Stimulated activated CD8-positive, alpha-beta memory T cell treated with anti-CD3 and anti-CD28 coated beads, Interleukin-12 subunit alpha, Interleukin-12 subunit beta, amount 100 ng/mL, for 1 hour (primary cell): ENCODE measurements around the gene FBXL16.

Experiments used
- DNase-seq: peaks from one replicate; pipeline ENCODE4 v3.0.0-alpha.2; 2020; ENCODE audit warnings: low read depth

FBXL16 gene

DNA sequence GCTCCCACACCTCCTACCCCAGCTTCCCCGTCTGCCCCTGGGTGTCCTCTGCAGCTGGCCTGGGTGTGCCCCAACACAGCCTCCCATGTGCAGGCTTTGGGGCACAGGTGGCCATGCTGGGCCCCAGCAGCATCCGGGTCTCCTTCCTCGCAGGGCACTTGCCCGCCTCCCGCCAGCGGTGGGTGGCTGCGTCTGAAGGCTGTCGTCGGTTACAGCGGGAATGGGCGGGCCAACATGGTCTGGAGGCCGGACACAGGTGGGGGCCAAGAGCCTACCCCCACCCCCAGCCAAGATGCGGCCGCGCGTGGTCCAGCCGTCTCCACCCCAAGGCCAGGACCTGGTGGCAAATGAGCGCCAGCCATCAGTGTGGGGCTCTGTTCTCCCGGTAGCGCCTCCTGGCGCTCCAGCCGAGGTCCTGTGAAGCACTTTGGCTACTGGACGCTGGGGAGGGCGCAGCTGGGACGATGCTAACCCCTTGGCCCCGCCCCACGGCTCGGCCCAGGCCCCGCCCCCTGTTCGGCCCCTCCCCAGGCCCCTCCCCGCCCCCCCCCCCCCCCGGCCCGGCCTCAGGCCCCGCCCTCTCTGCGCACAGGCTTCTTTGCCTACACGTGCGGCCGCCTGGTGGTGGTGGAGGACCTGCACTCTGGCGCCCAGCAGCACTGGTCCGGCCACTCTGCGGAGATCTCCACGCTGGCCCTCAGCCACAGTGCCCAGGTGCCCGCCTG lies 45.0 kb downstream of the FBXL16 start:
- DNase-seq = peak; percentile 28

DNA sequence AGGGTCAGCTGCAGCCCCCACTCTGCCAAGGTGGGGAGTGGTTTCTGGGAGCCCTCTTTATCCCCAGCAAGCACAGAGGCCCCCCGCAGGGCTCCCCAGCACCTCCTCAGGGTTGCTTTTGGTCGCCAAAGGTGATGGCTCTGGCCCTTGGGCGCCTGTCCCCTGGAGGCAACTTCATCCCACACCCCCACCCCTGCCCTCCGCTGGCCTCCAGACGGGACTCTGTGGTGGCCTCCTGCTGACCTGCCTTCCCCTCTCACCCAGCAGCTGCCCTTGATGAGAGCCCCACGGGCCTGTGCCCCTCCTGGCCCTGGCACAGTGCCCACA lies 45.5 kb downstream of the FBXL16 start:
- DNase-seq = no peak

- DNase-seq = no peak
Measured at GRCh38 chr16:659618-660017, 46.0 kb downstream of the FBXL16 start.

DNA sequence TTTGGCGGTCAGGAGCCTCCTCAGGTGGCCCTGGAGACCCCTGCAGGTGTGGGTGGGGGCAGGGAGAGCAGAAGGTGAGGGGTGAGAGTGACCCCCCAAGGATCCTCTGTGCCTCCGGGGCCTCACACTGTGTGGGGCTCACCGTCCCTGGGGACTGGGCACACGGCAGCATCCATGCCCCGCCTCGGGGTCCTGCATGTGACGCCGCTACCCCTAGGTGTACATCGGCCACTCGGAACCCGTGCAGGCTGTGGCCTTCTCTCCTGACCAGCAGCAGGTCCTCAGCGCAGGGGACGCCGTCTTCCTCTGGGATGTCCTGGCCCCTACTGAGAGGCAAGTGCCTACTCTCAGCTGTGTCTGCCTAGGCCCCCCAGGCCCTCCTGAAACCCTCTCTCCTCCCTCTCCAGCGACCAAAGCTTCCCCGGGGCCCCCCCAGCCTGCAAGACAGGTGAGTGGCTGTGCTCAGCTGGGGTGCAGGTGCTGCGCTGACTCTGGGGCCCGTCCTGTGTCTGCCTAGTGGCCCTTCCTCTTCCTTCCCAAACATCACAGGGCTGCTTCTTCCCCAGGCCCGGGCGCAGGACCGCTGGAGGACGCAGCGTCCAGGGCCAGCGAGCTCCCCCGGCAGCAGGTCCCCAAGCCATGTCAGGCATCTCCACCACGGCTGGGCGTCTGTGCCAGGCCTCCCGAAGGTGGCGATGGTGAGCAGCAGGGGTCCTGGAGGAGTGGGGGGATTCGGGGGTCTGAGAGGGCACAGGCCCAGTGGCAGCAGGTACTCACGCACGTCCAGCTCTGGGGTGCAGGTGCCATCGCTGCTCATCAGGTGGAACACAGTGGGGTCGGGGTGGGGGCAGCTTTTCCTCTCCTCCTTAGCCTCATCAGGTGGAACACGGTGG lies 46.7 kb downstream of the FBXL16 start:
- DNase-seq = no peak

GRCh38 chr16:657487-657886 lies 48.1 kb downstream of the FBXL16 start:
- no peak for DNase-seq

GRCh38 chr16:654034-654433 lies 51.6 kb downstream of the FBXL16 start:
- no peak for DNase-seq

GRCh38 chr16:652454-653305 lies 52.9 kb downstream of the FBXL16 start:
- DNase-seq = no peak

- DNase-seq = no peak
Measured at GRCh38 chr16:651844-652243, 53.8 kb downstream of the FBXL16 start.

GRCh38 chr16:649631-650030 lies 56.0 kb downstream of the FBXL16 start:
- DNase-seq = no peak

DNA sequence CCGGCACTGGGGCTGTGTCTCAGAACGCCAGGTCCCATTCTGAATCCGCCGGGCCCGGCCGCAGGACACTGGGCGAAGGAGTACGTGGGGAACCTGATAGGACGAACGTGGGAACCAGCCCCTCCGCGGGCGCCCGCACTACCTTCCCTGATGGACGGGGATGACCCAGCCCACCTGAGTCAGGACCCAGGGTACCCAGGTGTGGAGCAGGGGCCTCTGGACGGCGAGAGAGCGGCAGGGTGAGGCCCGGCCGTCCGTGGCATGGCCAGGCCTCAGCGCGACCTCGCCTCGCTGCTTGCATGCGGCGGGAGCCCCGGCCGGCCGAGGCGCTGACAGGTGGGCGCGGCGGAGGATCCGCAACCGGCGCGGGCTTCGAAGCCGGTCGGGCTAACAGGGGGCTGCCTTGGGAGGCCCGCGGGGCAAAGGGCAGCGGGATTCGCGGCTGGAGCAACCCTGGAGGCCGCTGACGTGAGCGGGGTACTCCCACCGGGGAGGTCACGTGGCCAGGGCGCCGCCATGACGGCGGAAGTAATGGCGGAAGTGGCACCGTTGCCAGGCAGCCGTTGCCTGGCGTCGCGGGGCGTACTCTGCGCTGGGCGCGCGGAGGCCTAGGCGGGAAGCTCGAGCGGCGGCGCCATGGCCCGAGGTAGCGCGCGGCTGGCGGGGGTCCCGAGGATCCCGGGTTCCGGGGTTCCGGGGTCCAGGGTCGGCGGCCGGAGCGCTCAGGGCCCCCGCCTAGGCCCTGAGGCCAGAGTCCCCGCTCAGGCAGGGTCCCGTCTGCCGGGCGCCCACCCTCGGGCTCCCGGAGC lies 56.6 kb downstream of the FBXL16 start, which contains the start of gene WDR90:
TSS of gene WDR90 (plus strand) at position 585 of the 809 bp plus-strand sequence. CDS start at position 637, 52 bp downstream.
- DNase-seq = peak; percentile 86

DNA sequence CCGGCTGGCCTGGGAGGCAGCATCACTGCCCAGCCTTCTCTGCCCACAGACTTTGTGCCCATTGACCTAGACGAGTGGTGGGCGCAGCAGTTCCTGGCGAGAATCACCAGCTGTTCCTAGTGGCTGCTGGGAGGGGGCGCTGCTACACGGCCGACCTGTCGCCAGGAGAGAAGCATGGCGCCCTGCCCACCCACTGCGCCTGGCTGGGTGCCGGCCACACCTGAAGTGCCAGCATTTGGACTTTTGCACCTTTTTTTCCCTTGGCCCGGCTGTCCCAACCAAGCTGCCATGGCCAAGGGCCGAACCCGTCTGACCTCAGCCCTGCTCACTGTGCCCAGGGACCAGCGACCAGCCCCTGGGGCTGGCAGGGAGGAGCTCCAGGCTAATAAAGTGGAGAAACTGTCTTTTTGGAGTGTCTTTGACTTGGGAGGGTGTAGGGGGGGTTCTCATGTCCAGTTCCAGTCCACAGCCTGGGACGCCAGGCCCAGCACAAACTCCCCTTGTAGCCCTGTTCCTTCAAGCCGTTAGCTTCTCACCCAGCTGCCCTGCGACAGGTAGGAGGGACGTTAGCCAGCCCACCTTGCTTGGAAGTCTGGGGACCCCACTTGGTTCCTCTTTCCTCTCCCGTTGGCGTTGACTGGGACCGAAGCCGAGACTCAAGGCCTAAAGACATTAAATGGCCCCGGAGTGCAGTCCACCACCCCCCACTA lies 57.4 kb downstream of the FBXL16 start:
- no peak for DNase-seq

- DNase-seq = no peak
Measured at GRCh38 chr16:647173-647902, 58.3 kb downstream of the FBXL16 start.

- no peak for DNase-seq
Measured at GRCh38 chr16:646679-647172, 58.9 kb downstream of the FBXL16 start.

DNA sequence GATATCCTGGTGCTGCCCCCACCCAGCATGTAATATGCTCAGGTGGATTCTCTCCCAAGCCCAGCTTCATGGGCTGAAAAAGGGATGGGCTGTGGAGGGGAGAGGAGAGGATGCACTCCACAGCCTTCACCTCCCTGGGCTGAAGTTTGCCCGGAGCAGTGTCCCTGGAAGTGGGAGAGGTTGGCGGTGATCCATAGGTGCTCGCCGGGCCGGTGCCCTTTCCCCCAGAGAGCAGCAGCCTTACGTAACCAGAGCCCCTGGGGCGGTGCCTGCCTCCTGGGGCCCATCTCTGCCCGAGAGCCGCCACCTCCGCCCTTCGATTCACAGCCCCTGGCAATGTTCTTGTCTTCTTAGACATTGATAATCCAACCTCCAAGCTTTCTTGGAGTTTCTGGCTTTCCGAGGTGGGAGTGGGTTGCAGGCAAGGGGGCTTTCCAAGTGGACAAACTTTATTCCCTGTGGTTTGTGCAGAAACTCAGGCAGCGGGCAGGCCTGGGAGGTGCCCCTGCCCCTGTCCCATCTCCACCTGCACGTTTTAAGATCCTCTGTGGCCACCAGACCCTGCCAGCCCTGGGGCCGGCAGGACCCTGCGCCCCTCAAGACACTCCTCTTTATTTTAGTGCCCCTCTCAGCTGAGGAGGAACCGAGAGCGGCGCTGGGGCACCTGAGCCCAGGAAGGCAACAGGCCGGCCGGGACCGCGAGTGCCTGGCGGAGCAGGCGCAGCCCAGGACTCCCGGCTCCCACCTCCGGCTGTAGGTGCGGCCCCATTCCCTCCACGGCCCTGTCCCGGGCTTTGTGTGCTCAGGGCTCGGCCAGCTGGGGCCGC lies 59.5 kb downstream of the FBXL16 start:
- DNase-seq = no peak

DNA sequence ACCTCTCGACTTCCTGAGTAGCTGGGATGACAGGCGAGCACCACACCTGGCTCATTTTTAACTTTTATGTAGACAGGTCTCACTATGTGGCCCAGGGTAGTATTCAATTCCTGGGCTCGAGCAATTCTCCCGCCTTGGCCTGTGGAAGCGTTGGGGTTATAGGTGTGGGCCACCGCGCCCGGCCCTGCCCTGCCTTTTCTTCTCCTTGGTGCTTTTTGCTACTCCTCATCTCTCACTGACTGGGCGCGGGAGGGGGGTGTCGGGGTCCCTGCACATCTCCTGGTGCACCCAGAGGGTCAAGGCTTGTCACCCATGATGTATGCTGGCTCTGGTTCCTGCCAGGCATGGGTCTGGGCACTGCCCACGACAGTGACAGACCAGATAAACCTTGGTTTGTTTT lies 61.0 kb downstream of the FBXL16 start:
- DNase-seq = no peak

GRCh38 chr16:643050-643368 lies 62.6 kb downstream of the FBXL16 start:
- DNase-seq = no peak
